Nephron progenitor cell (in vitro differentiated cells): Measurements from ENCODE around the gene MTHFS.

Source experiments
- DNase-seq: peaks from one replicate; pipeline ENCODE4 v3.0.0; 2021
- H3K27ac Mint-ChIP-seq: 2 replicates; pipeline ENCODE4 v1.8.0; 2021; ENCODE audit warnings: mild to moderate bottlenecking, moderate library complexity, mixed read lengths
- H3K27me3 Mint-ChIP-seq: 2 replicates; pipeline ENCODE4 v1.8.0; 2021; ENCODE audit warnings: mild to moderate bottlenecking, low read depth, mixed read lengths; ENCODE audit not compliant: poor library complexity
- H3K36me3 Mint-ChIP-seq: 2 replicates; pipeline ENCODE4 v1.8.0; 2021; ENCODE audit warnings: low read depth, mixed read lengths
- H3K4me1 Mint-ChIP-seq: 2 replicates; pipeline ENCODE4 v1.8.0; 2021; ENCODE audit warnings: mixed read lengths
- H3K4me3 Mint-ChIP-seq: 2 replicates; pipeline ENCODE4 v1.8.0; 2021; ENCODE audit warnings: mild to moderate bottlenecking, moderate library complexity, mixed read lengths
- H3K9me3 Mint-ChIP-seq: 2 replicates; pipeline ENCODE4 v1.8.0; 2021; ENCODE audit warnings: mild to moderate bottlenecking, moderate library complexity, mixed read lengths
- TF ChIP-seq, protein P1 (sequence below): fragments of 200-600 bp; sonication (generic); IDR thresholded peaks from 2 replicates; pipeline ENCODE4 v1.5.0; 2021; ENCODE audit warnings: antibody characterized with exemption

MTHFS gene

GRCh38 chr15:79896634-79897379 is at the start of gene MTHFS:
TSS of gene MTHFS (minus strand) at chr15:79897014. CDS start at chr15:79896988, 26 bp downstream.
- DNase-seq: peak; percentile 79
- Mint-ChIP-seq H3K4me1 (peaks cover 40% of the 10 kb centered on the region), H3K27ac (peak within 1 kb of the TSS; percentile 99), H3K4me3 (peak within 1 kb of the TSS; percentile 97), H3K36me3 (peaks cover 29% of the 10 kb centered on the region), H3K27me3 (peaks cover 3% of the 10 kb centered on the region), H3K9me3 (peaks cover 6% of the 10 kb centered on the region)
- TF ChIP-seq, protein P1, sequence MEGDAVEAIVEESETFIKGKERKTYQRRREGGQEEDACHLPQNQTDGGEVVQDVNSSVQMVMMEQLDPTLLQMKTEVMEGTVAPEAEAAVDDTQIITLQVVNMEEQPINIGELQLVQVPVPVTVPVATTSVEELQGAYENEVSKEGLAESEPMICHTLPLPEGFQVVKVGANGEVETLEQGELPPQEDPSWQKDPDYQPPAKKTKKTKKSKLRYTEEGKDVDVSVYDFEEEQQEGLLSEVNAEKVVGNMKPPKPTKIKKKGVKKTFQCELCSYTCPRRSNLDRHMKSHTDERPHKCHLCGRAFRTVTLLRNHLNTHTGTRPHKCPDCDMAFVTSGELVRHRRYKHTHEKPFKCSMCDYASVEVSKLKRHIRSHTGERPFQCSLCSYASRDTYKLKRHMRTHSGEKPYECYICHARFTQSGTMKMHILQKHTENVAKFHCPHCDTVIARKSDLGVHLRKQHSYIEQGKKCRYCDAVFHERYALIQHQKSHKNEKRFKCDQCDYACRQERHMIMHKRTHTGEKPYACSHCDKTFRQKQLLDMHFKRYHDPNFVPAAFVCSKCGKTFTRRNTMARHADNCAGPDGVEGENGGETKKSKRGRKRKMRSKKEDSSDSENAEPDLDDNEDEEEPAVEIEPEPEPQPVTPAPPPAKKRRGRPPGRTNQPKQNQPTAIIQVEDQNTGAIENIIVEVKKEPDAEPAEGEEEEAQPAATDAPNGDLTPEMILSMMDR: no peak

DNA sequence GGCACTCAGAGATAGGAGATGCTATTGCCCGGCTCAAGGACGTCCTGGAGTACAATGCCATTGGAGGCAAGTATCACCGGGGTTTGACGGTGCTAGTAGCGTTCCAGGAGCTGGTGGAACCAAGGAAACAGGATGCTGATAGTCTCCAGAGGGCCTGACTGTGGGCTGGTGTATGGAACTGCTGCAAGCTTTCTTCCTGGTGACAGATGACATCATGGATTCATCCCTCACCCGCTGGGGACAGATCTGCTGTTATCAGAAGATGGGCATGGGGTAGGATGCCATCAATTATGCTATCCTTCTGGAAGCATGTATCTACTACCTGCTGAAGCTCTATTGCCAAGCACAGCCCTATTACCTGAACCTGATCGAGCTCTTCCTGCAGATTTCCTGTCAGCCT is 47.8 kb upstream of the MTHFS start:
- TF ChIP-seq, protein P1: no peak
- no peak overlapping the region for H3K27ac Mint-ChIP-seq
- H3K4me3 Mint-ChIP-seq: no peak overlapping the region
- peaks cover 16% of the 10 kb centered on the region for H3K27me3 Mint-ChIP-seq
- no peaks in the 10 kb centered on the region for H3K9me3 Mint-ChIP-seq
- H3K4me1 Mint-ChIP-seq: peaks cover 8% of the 10 kb centered on the region
- H3K36me3 Mint-ChIP-seq: no peaks in the 10 kb centered on the region
- no peak for DNase-seq

GRCh38 chr15:79943820-79944219 is 47.0 kb upstream of the MTHFS start:
- peaks cover 7% of the 10 kb centered on the region for H3K4me1 Mint-ChIP-seq
- DNase-seq: no peak
- TF ChIP-seq, protein P1: no peak
- H3K4me3 Mint-ChIP-seq: no peak overlapping the region
- no peaks in the 10 kb centered on the region for H3K9me3 Mint-ChIP-seq
- no peaks in the 10 kb centered on the region for H3K36me3 Mint-ChIP-seq
- H3K27ac Mint-ChIP-seq: no peak overlapping the region
- H3K27me3 Mint-ChIP-seq: peaks cover 16% of the 10 kb centered on the region

DNA sequence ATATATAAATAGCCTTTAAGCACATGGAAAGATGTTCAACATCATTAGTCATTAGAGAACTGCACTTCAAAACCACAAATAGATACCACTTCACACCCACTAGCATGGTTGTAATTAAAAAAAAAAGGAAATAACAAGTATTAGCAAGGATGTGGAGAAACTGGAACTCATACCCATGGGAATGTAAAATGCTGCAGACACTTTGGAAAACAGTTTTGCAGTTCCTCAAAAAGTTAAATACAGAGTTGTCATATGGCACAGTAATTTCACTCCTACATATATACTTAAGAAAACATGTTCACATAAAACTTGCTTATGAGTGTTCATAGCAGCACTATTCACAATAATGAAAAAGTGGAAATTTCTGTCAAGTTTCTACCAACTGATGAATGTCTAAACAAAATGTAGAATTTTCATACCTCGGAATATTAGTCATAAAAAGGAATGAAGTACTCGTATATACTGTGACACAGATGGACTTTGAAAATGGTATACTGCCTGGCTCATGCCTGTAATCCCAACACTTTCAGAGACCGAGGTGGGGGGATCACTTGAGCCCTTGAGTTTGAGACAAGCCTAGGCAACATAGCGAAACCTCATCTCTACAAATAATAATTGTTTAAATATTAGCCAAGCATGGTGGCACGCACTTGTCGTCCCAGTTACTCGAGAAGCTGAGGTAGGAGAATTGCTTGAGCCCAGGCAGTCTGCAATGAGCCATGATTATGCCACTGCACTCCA is 46.1 kb upstream of the MTHFS start:
- Mint-ChIP-seq H3K9me3 (no peaks in the 10 kb centered on the region), H3K36me3 (no peaks in the 10 kb centered on the region), H3K27ac (no peak overlapping the region), H3K4me3 (no peak overlapping the region), H3K27me3 (peaks cover 19% of the 10 kb centered on the region), H3K4me1 (no peaks in the 10 kb centered on the region)
- DNase-seq: no peak
- TF ChIP-seq, protein P1: no peak

DNA sequence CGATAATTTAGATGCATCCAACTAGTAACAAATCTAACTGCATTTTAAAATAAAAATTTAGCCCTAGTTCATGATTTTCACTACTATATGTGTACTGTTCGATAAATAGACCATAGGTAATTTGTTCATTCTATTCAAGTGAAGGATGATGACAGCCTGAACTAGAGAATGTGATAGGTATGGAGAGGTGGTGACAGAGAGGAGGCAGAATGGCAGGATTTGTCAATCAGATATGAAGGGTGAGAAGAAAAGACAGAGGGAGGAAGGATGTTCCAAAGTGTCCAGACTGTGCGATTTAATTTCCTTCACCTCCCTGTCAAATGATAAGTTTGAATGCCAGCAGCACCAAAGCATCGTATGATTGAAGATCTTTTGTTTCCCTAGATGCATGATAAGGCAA is 42.6 kb upstream of the MTHFS start:
- no peaks in the 10 kb centered on the region for H3K9me3 Mint-ChIP-seq

More for the DNA sequence above, 42.6 kb upstream of the MTHFS start:
- peaks cover 23% of the 10 kb centered on the region for H3K4me1 Mint-ChIP-seq
- H3K4me3 Mint-ChIP-seq: no peak overlapping the region
- TF ChIP-seq, protein P1: no peak
- no peak for DNase-seq
- no peak overlapping the region for H3K27ac Mint-ChIP-seq
- no peaks in the 10 kb centered on the region for H3K36me3 Mint-ChIP-seq
- H3K27me3 Mint-ChIP-seq: peaks cover 25% of the 10 kb centered on the region
